Thoracic aorta (tissue), 2 donors: Measurements from ENCODE around the gene PRKCA. TPM values are rescaled to one million over a fixed set of nuclear protein-coding genes. Genes with fewer than 3 reads are reported as not detected.
"Not testable (repeated sequence)": the region's sequence is repeated elsewhere in the genome, so short reads cannot be mapped to it uniquely, and the experiment has no call there.

Source experiments
- ATAC-seq: fragments of 150-250 bp; one replicate; pipeline ENCODE4 v1.8.0; 2017; ENCODE audit warnings: low read depth; ENCODE audit not compliant: insufficient number of reproducible peaks, low FRiP score
- DNase-seq: peaks from one replicate; pipeline ENCODE4 v3.0.0-alpha.2; 2020; ENCODE audit warnings: low spot score
- H3K27ac ChIP-seq, 2 donors: fragments of 200-600 bp; sonication (generic); 1 replicate in 1 of 2; 2 replicates in 1 of 2; pipeline ENCODE4 v1.5.1; 2016; ENCODE audit warnings: mild to moderate bottlenecking in 2 of 2, moderate library complexity in 2 of 2
- H3K27me3 ChIP-seq: fragments of 200-600 bp; sonication (generic); replicated peaks from 2 replicates; pipeline ENCODE4 v1.6.0; 2016; ENCODE audit warnings: mild to moderate bottlenecking; ENCODE audit not compliant: insufficient read depth
- H3K36me3 ChIP-seq: fragments of 200-600 bp; sonication (generic); one replicate; pipeline ENCODE4 v1.5.1; 2016
- H3K4me1 ChIP-seq, 2 donors: fragments of 200-600 bp; sonication (generic); 1 replicate in 1 of 2; 2 replicates in 1 of 2; pipeline versions ENCODE4 v1.5.1 to v1.6.0; 2016; ENCODE audit warnings: low read depth in 2 of 2, mild to moderate bottlenecking in 1 of 2; ENCODE audit not compliant: control insufficient read depth in 1 of 2
- H3K4me3 ChIP-seq: fragments of 200-600 bp; sonication (generic); 2 replicates; pipeline ENCODE4 v1.5.1; 2016; ENCODE audit warnings: mild to moderate bottlenecking
- H3K9me3 ChIP-seq: fragments of 200-600 bp; sonication (generic); 2 replicates; pipeline ENCODE4 v1.5.1; 2016
- CTCF ChIP-seq: fragments of 200-600 bp; sonication (generic); IDR thresholded peaks from one replicate; pipeline ENCODE4 v1.5.1; 2019; ENCODE audit warnings: antibody characterized with exemption
- total RNA-seq, 2 donors: library from RNA; depleted of rRNA; stranded (reverse); fragments of >200 nt; gene quantifications; one replicate each; pipeline versions ENCODE4 v1.1.0 to v1.2.3, GENCODE V29; 2016

PRKCA gene
- total RNA-seq, 2 donors from 2014 or later, result 9.1 to 11.6 TPM

- H3K27me3 ChIP-seq, result no peaks in the 10 kb centered on the region
- no peak overlapping the region for H3K4me3 ChIP-seq
- TF ChIP-seq CTCF, result no peak
- no peaks in the 10 kb centered on the region for H3K4me1 ChIP-seq
- H3K9me3 ChIP-seq, result peaks cover 6% of the 10 kb centered on the region
- ATAC-seq (no peak), DNase-seq (no peak)
- H3K36me3 ChIP-seq, result no peaks in the 10 kb centered on the region
- H3K27ac ChIP-seq, result no peak overlapping the region
Observed at GRCh38 chr17:66612993-66613392, 310.6 kb downstream of the PRKCA start.

- H3K27ac ChIP-seq, result no peak overlapping the region
- DNase-seq, result no peak
- TF ChIP-seq CTCF, result no peak
Observed at GRCh38 chr17:66614469-66614868, 312.1 kb downstream of the PRKCA start.

GRCh38 chr17:66619206-66619605 is 316.8 kb downstream of the PRKCA start:
- no peaks in the 10 kb centered on the region for H3K9me3 ChIP-seq
- DNase-seq (no peak), ATAC-seq (no peak)
- H3K4me3 ChIP-seq, result no peak overlapping the region
- no peak overlapping the region for H3K27ac ChIP-seq
- no peaks in the 10 kb centered on the region for H3K36me3 ChIP-seq
- H3K4me1 ChIP-seq, result no peaks in the 10 kb centered on the region
- no peaks in the 10 kb centered on the region for H3K27me3 ChIP-seq
- no peak for TF ChIP-seq CTCF

More at GRCh38 chr17:66614469-66614868, 312.1 kb downstream of the PRKCA start:
- no peaks in the 10 kb centered on the region for H3K4me1 ChIP-seq
- no peaks in the 10 kb centered on the region for H3K27me3 ChIP-seq
- H3K4me3 ChIP-seq, result no peak overlapping the region
- H3K9me3 ChIP-seq, result peaks cover 6% of the 10 kb centered on the region
- H3K36me3 ChIP-seq, result no peaks in the 10 kb centered on the region
- ATAC-seq, result no peak

GRCh38 chr17:66620528-66620927 is 318.1 kb downstream of the PRKCA start:
- Histone ChIP-seq H3K4me3 (no peak overlapping the region), H3K27ac (no peak overlapping the region), H3K27me3 (no peaks in the 10 kb centered on the region), H3K36me3 (no peaks in the 10 kb centered on the region), H3K4me1 (no peaks in the 10 kb centered on the region), H3K9me3 (no peaks in the 10 kb centered on the region)
- DNase-seq (no peak), ATAC-seq (no peak)
- no peak for TF ChIP-seq CTCF

GRCh38 chr17:66624630-66625029 is 322.2 kb downstream of the PRKCA start:
- not testable (repeated sequence) for H3K4me1 ChIP-seq, DNase-seq, H3K27ac ChIP-seq, H3K4me3 ChIP-seq, H3K9me3 ChIP-seq, H3K36me3 ChIP-seq, ATAC-seq, H3K27me3 ChIP-seq

GRCh38 chr17:66625311-66625767 is 322.9 kb downstream of the PRKCA start:
- Histone ChIP-seq H3K4me1 (peaks cover 0 to 13% of the 10 kb centered on the region in 2 donors), H3K27ac (no peak overlapping the region), H3K27me3 (no peaks in the 10 kb centered on the region), H3K36me3 (no peaks in the 10 kb centered on the region), H3K9me3 (no peaks in the 10 kb centered on the region), H3K4me3 (no peak overlapping the region)
- DNase-seq (no peak), ATAC-seq (no peak)
- TF ChIP-seq CTCF, result peak; percentile 34
